ENCODE measurements around the gene POLR1G.

- no peak for TF ChIP-seq OSR1 (CRISPR knock-in tag; IDR thresholded peaks at IDR 0.05)
- TF ChIP-seq RARB (CRISPR knock-in tag; IDR thresholded peaks at IDR 0.05), result no peak
- 0 out of 2 replicates have a peak, but pooled peaks have one; percentile 23 for TF ChIP-seq PATZ1 (CRISPR knock-in tag; IDR thresholded peaks at IDR 0.05; ENCODE audit: borderline replicate concordance)
These were observed 33.3 kb downstream of the POLR1G start for GRCh38 chr19:45439569-45440258.

Measured in SK-N-SH treated with all-trans-retinoic acid at 6 μM for 48 hours (cell line).